Motor neuron (in vitro differentiated cells): ENCODE measurements around the gene ARHGAP8. TPM values are rescaled to one million over a fixed set of nuclear protein-coding genes. Genes with fewer than 3 reads are reported as not detected.
"Not testable (repeated sequence)": the region's sequence is repeated elsewhere in the genome, so short reads cannot be mapped to it uniquely, and the experiment has no call there.

Experiments
- ATAC-seq, 8 experiments: fragments of 200-7000 bp; cut with Tn5 transposase; replicated peaks in 6 of 8; 2 replicates each; pipeline ENCODE4 v1.8.0; 2021; ENCODE audit warnings: mild to moderate bottlenecking in 8 of 8, moderate library complexity in 8 of 8
- H3K27ac ChIP-seq, 2 donors: fragments of 250-450 bp; sonication (Bioruptor Pico); 2 replicates each; pipeline ENCODE4 v1.9.0; 2021; ENCODE audit warnings: antibody characterized with exemption in 2 of 2, mild to moderate bottlenecking in 2 of 2, moderate library complexity in 1 of 2
- H3K4me1 ChIP-seq, 2 donors: fragments of 250-450 bp; sonication (Bioruptor Pico); replicated peaks in 1 of 2; 2 replicates each; pipeline ENCODE4 v1.6.1; 2021; ENCODE audit warnings: antibody characterized with exemption in 2 of 2, mild to moderate bottlenecking in 2 of 2, moderate library complexity in 1 of 2
- H3K4me3 ChIP-seq, 5 donors: fragments of 250-450 bp; sonication (Bioruptor Pico); 2 replicates each; pipeline ENCODE4 v1.9.0; 2021; ENCODE audit warnings: antibody characterized with exemption in 5 of 5, mild to moderate bottlenecking in 5 of 5, moderate library complexity in 4 of 5
- WGBS, 10 experiments: fragments of 450-650 bp; shearing (Covaris generic); methylation state at CpG; one replicate each; pipeline ENCODE4 v1.0.0; 2022; 5-methylcytosine and 5-hydroxymethylcytosine counted together
- in situ Hi-C, 9 experiments: fragments of 400-800 bp; cut with MboI; loops; one replicate each; pipeline ENCODE4 v1.15.0; 2021; ENCODE audit warnings: low sequenced_read_pairs in 9 of 9, low pct_unique_long_range_greater_than_20kb in 2 of 9; ENCODE audit not compliant: unreplicated experiment in 9 of 9
- total RNA-seq, 8 experiments: library from RNA; unstranded; fragments of 300-600 nt; gene quantifications; 2 replicates each; pipeline versions ENCODE4 v1.2.3 to v1.2.4, GENCODE V29; 2022

The ARHGAP8 gene
- total RNA-seq, 8 experiments from 2014 or later: 0.25 to 3.6 (median 1.5) TPM; not detected in 1

DNA sequence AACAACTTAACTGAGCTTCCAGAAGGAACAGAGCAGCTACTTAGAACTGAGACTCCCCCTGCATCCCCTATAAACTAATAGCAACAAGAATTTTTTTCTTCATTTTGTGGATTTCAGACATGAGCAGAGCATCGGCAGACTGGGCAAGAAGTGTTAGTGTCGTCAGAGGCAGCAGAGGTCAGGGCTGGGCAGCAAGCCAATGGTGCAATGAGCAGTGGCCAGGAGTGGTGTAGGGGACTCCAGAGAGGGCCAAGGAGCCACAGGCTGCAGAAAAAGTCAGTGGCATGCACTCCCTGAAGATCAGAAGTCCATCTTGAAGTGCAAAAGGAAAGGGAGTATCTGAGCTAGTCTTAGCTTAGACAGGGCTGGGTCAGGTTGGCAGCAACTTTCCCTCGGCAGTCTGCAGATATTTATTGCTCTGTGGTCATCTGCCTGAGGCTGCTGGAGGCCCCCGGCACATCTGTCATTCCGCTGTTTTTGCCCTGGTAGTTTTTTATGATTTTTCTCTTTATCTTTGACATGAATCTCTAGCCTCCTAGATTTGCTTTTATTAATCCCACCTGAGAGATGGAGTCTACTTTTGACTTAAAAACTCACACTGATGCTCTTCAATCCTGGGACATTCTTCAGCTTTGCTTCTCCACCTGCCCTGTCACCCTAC is 152.2 kb downstream of the ARHGAP8 start:
- H3K4me1 ChIP-seq, in situ Hi-C loops, H3K4me3 ChIP-seq, H3K27ac ChIP-seq: not testable (repeated sequence)
- 0 to 100% (median 56%) methylated on average over 1 to 3 of the region's 5 CpGs; no CpG with 5 or more reads in 7 of the 10 experiments for WGBS, 10 experiments
- peak in 4 of 8 experiments; percentile 42 to 63 (median 54) for ATAC-seq

DNA sequence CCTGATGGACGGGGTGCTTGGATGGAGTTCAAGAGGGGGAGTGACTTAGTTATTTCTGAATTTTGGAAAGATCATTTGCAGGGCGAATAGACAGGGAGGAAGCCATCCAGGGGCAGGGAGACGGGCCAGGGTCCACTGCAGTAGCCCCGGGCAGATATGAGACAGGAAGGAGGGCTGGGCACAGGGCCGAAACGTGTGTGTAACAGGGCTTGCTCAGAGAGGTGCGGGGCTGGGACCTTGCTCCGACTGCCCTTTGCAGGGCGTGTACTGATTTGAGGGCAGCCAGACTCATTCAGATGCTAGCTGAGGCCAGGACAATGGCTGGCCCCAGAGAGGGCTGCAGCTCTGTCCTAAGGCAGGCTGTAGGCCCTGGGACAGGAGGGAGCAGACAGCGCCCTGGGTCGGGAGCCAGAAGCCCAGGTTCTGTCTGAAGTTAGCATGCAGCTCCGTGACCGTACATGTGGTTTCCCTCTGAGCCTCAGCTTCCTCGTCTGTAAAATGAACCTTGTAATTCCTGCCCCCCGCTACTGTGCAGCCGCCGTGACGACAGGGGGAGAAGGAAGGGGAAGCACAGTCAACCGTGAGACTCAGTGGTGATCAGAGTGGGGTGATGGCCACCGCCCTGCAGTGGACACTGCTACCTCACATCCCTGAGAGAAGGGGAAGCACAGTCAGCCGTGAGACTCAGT is 154.0 kb downstream of the ARHGAP8 start:
- Histone ChIP-seq H3K4me1 (peaks cover 0 to 2% of the 10 kb centered on the region in 2 donors), H3K4me3 (no peak overlapping the region), H3K27ac (no peak overlapping the region)
- 36 to 100% (median 90%) methylated on average over 2 to 5 of the region's 21 CpGs; no CpG with 5 or more reads in 3 of the 10 experiments for WGBS, 10 experiments
- in situ Hi-C loops: no loop called here
- no peak for ATAC-seq

DNA sequence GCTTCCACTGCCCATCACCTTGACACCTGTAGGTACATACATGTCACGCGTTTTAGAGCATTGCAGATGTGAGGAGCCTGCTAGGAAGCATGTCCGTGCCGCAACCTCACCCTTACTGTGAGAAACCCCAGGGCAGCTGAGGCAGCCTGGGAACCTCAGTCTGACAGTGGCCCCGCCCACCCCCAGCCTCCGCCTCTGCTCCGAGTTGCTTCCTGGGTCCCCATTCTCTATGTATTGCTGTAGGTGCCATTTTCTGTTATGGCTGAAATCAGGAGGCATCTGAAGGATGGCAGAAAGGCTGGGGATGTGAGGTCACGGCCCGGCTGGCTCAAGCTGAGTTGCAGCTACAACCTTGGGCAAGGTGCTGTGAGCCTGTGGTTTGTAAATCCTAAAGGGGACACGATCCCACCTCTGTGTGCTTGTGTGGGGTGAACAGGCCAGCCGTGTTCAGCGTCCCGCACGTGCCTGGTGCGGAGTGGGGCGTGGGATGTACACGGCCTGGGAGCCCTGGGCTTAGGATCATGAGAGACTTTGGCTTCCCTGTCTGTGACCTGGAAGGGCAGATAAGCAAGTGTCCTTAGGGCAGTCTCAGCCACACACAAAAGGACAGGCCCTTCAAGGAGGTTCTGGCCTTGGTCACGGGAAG is 154.7 kb downstream of the ARHGAP8 start:
- no peak overlapping the region for H3K4me3 ChIP-seq
- H3K27ac ChIP-seq: no peak overlapping the region
- in situ Hi-C loops: no loop called here
- H3K4me1 ChIP-seq: peaks cover 0 to 2% of the 10 kb centered on the region in 2 donors
- no peak for ATAC-seq
- WGBS, 10 experiments: 100% methylated on average over 1 to 3 of the region's 18 CpGs; no CpG with 5 or more reads in 7 of the 10 experiments

DNA sequence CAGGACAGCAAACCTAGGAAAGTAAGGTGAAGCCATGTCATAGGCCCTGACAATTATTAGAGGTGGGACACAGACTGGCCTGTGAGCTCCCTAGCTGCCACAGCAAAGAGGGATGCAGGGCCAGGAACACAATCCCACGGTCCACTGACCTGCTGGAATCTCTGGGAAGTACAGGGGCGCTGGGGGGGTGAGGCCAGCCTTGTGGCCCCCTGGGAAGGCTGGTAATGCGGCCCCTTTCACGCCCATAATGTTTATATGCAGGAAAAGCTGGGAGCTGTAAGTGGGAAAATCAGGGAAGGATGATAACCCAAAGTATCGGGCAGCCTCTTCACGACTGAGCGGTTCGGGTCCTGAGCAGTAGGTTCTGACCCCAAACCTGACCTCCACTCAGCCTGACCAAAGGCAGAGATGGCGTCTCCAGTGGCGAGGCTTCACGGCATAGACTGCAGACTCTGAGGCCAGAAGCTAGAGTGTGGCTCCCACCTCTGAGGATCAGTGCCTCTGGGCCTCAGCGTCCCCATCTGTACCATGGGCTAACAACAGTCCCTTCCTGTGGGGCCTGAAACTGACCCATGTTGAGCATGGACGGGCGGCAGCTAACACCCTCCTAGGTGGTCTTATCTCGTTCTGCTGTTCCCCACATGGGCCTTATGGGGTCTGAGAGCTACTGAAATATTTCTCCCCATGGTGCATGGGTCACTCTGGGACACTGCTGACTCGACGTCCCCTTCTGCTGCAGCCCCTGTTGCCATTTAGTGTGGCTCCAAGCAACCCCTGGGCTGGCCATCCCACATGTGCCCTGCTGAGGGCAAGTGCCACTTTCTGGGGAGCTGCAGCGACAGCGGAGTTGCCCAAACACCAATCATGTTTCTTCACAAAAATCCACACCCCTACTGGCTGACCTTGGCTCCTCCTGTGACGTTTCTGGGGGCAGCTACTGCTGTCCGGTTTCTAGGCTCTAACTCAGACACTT is 155.7 kb downstream of the ARHGAP8 start:
- ATAC-seq: no peak
- Histone ChIP-seq H3K4me3 (no peak overlapping the region), H3K4me1 (peaks cover 0 to 2% of the 10 kb centered on the region in 2 donors), H3K27ac (no peak overlapping the region)
- in situ Hi-C loops: no loop called here
- 53 to 100% (median 95%) methylated on average over 1 to 15 of the region's 21 CpGs; no CpG with 5 or more reads in 3 of the 10 experiments for WGBS, 10 experiments

DNA sequence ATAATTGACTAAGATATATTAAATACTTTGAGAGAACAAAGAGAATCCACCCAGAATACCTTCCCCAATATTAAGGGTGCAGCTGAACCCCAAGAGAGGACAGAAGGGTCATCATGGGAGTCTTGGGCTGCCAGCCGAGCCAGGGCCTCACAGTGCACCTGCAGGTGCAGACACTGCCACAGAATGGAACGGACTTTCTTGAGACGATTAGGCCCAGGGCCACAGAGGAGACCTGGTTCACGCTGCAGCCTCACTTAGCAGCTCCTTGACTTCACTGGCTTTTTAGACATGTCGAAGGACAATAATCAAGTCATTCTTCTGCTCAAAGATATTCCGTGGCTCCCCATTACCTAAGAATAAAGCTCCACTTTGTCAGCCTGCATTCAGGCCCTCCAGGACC is 156.9 kb downstream of the ARHGAP8 start:
- H3K4me1 ChIP-seq: peaks cover 0 to 2% of the 10 kb centered on the region in 2 donors
- ATAC-seq: no peak
- no peak overlapping the region for H3K4me3 ChIP-seq
- 40 to 90% (median 67%) methylated on average over 1 to 4 of the region's 6 CpGs; no CpG with 5 or more reads in 5 of the 10 experiments for WGBS, 10 experiments
- H3K27ac ChIP-seq: no peak overlapping the region
- in situ Hi-C loops: no loop called here

Other genes starting within 250 kb of the ARHGAP8 start
- gene PRR5, start 50.4 kb upstream of the ARHGAP8 start, total RNA-seq: 10 to 100 TPM in 2 of 8 experiments, 1 to 10 TPM in 6; 4.7 to 11.8 (median 7.3) TPM